Right cardiac atrium (tissue), 5 donors: ENCODE measurements around the gene CELF4. TPM values are rescaled to one million over a fixed set of nuclear protein-coding genes. Genes with fewer than 3 reads are reported as not detected.

Source experiments
- ATAC-seq, 2 donors: fragments of 200-7000 bp; cut with Tn5 transposase; one replicate each; pipeline versions ENCODE4 v1.8.0 to v1.9.1; 2020; ENCODE audit warnings: moderate library complexity in 2 of 2, mild to moderate bottlenecking in 1 of 2
- DNase-seq, 3 donors: peaks; one replicate each; pipeline ENCODE4 v3.0.0-alpha.2; 2020
- H3K27ac ChIP-seq: one replicate; pipeline ENCODE4 v1.5.1; 2013; ENCODE audit warnings: mild to moderate bottlenecking, low read length, control low read depth, moderate library complexity
- H3K27me3 ChIP-seq: one replicate; pipeline ENCODE4 v1.6.1; 2013; ENCODE audit not compliant: control insufficient read depth, insufficient read depth
- H3K4me1 ChIP-seq: one replicate; pipeline ENCODE4 v1.6.1; 2013; ENCODE audit warnings: low read length; ENCODE audit not compliant: control insufficient read depth, insufficient read depth
- H3K4me3 ChIP-seq: one replicate; pipeline ENCODE4 v1.5.1; 2013; ENCODE audit warnings: low read length, control low read depth
- H3K9me3 ChIP-seq: one replicate; pipeline ENCODE4 v1.6.1; 2013; ENCODE audit warnings: low read length; ENCODE audit not compliant: control insufficient read depth
- WGBS: extraction: QIAGEN DNeasy Blood & Tissue Kit; methylation state at CpG from one replicate; pipeline ENCODE4 v1.1.7; 2013; 5-methylcytosine and 5-hydroxymethylcytosine counted together
- intact Hi-C, 4 donors: fragments of 100-400 bp; cut with DNase I; formaldehyde crosslinking; loops; one replicate each; pipeline versions ENCODE4 v1.11.0 to v1.14.0; 2022 to 2023
- polyA plus RNA-seq: library from polyadenylated mRNA; stranded (reverse); fragments of 200-250 nt; gene quantifications from one replicate; pipeline ENCODE4 v1.2.3, GENCODE V29; 2013
- total RNA-seq, 4 donors: library from RNA; stranded (reverse); fragmentation: NEBNext Ultra II Directional; extraction: Animal tissue kit (Norgen Biotek cat#: 25700); gene quantifications; one replicate each; pipeline ENCODE4 v1.2.1, GENCODE V29; 2021
- donor health status: healthy with polysubstance abuse.
- donor health status: DM: no; HTN: yes; CAD: no.
- donor health status: DM: no; HTN: no; CAD: no.
- donor health status: DM: no; HTN: yes; CAD: no; lungs with severe emphysema.
- donor health status: DM: yes; HTN: yes; CAD: no.

Gene CELF4
- total and polyA plus RNA-seq, 5 donors = 0.79 to 1.4 (median 1.1) TPM

DNA sequence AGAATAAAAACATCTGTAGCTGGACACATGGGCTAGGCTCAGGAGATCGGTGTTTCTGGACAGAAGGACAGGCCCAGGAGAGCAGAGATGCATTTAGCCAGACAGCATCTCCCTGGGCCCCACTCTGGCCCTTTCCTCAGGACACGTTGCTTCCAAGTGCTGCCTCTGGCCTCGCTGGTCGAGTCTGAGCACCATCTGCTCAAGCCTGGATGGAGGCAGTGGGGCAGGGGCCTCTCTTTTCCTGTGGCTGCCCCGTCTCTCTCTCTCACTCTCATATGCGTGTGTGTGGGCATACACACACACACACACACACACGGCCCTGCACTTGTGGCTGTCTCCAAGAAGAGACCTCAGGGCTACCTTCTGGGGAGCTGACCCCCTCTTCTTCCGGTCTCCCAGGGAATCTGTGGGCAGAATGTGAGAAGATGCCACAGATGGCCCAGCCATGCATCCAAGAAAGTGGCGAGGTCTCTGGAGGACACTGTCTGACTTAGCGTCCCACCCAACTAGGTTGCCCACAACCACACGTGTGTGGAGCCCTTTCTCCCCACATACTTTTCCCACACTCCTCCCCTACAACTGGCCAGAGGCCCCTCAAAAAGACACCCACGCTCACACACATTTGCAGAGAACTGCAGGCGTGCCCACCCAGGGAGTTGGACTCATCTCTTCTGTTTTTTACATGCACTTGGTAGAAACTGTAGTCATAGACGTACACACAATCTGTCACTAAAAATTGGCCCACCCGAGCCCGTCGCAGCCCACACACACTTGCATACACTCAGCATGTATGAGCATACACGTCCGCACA is 19.9 kb downstream of the CELF4 start:
- intact Hi-C loops = no loop called here
- Histone ChIP-seq H3K27me3 (no peaks in the 10 kb centered on the region), H3K4me1 (no peaks in the 10 kb centered on the region), H3K27ac (no peak overlapping the region), H3K4me3 (no peak overlapping the region), H3K9me3 (no peaks in the 10 kb centered on the region)
- WGBS = 79% methylated on average over 19 of the region's 19 CpGs
- ATAC-seq = no peak
- no peak for DNase-seq

DNA sequence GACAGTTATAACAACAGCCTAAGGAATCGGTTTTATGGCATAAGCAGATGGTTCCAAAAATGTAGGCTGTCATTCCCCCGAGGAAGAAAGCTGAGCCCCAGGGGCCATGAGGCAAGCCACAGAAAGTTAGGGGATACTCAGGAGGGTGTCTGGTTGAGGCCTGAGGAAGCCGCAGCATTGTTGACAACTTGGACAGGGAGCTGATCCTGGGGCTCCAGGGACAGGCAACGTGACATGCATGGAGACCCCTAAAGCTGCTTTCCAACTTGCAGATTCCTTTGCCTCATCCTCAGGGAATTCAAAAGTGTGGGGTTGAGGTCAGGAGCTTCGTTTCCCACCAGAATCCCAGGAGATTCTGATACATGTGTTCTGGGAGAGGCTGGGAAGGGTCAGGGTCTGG is 20.9 kb downstream of the CELF4 start:
- Histone ChIP-seq H3K9me3 (no peaks in the 10 kb centered on the region), H3K27ac (no peak overlapping the region), H3K27me3 (no peaks in the 10 kb centered on the region), H3K4me3 (no peak overlapping the region), H3K4me1 (no peaks in the 10 kb centered on the region)
- WGBS = 54% methylated on average over 5 of the region's 5 CpGs
- DNase-seq = no peak
- ATAC-seq = no peak
- intact Hi-C loops = no loop called here

DNA sequence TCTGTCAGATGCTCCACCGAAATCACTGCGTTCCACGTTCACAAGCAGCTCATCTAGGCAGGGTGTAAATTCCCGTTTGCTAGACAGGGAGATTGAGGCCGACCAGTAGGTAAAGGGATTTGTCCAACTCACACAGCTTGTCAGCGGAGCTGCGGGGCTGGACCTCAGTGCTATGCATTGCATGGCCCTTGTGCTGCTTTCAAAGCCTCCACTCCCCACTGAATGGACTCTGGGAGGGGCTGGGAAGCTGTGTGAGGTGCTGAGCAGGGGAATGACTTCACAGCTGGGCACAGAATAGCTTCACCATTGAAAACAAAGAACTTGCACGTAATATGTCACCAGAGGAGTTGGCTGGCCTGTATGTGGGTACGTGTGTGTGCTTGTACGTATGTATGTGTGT is 21.4 kb downstream of the CELF4 start:
- Histone ChIP-seq H3K27me3 (no peaks in the 10 kb centered on the region), H3K9me3 (no peaks in the 10 kb centered on the region), H3K4me3 (no peak overlapping the region), H3K27ac (no peak overlapping the region), H3K4me1 (no peaks in the 10 kb centered on the region)
- WGBS = 81% methylated on average over 10 of the region's 10 CpGs
- ATAC-seq (no peak), DNase-seq (no peak)
- intact Hi-C loops = no loop called here

DNA sequence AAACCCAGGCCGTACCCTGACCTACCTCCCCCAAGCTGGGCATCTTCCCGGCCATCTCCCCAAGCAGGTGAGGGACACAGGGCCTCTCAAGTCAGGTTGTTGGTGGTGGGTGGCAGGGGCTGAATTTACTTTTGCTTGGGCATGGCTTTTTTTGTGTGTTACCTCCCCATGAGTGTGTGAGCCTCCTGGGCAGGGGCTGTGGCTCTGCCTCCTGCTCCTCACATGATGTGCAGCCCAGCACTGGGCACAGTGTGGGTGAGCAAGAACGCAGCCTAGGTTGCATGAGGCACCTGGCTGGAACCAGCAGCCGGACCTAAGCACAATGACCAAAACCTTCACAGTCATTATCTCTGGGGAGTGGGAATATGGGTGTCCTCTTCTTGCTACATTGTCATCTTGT is 22.3 kb downstream of the CELF4 start:
- no peak for ATAC-seq
- Histone ChIP-seq H3K4me1 (no peaks in the 10 kb centered on the region), H3K27ac (no peak overlapping the region), H3K27me3 (no peaks in the 10 kb centered on the region), H3K4me3 (no peak overlapping the region), H3K9me3 (no peaks in the 10 kb centered on the region)
- DNase-seq = no peak
- intact Hi-C loops = no loop called here
- WGBS = 89% methylated on average over 4 of the region's 4 CpGs

DNA sequence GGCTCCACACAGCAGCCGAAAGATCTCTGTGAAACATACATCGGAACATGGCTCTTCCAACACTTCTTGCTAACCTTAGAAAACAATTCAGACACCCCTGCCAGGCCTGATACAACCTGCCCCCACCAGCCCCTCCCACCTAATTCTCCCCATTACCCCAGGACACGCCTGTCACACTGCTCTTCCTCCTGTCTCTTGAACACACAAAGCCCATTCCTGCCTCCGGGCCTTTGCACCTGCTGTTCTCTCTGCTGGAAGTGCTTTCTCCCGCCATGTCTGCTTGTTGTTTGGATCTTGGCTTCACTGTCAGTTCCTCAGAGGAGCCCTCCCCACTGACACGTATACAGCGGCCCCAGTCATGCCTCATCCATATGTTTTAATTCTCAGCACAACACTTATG is 24.1 kb downstream of the CELF4 start:
- WGBS = 89% methylated on average over 7 of the region's 7 CpGs
- no peaks in the 10 kb centered on the region for H3K27me3 ChIP-seq
- no peak overlapping the region for H3K4me3 ChIP-seq
- ATAC-seq (no peak), DNase-seq (no peak)
- no peak overlapping the region for H3K27ac ChIP-seq
- H3K9me3 ChIP-seq = no peaks in the 10 kb centered on the region
- H3K4me1 ChIP-seq = no peaks in the 10 kb centered on the region
- intact Hi-C loops = no loop called here

GRCh38 chr18:37540424-37541138 is 25.0 kb downstream of the CELF4 start:
- Histone ChIP-seq H3K9me3 (no peaks in the 10 kb centered on the region), H3K4me1 (no peaks in the 10 kb centered on the region), H3K4me3 (no peak overlapping the region), H3K27me3 (no peaks in the 10 kb centered on the region), H3K27ac (no peak overlapping the region)
- ATAC-seq = no peak
- WGBS = 60% methylated on average over 9 of the region's 9 CpGs
- DNase-seq = no peak
- intact Hi-C loops = no loop called here

GRCh38 chr18:37539236-37539635 is 26.4 kb downstream of the CELF4 start:
- Histone ChIP-seq H3K9me3 (no peaks in the 10 kb centered on the region), H3K27me3 (no peaks in the 10 kb centered on the region), H3K27ac (no peak overlapping the region), H3K4me1 (no peaks in the 10 kb centered on the region), H3K4me3 (no peak overlapping the region)
- 87% methylated on average over 4 of the region's 4 CpGs for WGBS
- ATAC-seq (no peak), DNase-seq (no peak)
- intact Hi-C loops = loop anchor here (2.0 to 10.0 kb wide), 5 partner anchors 97 to 197 kb away; no protein-coding TSS in a partner anchor

GRCh38 chr18:37538526-37539205 is 26.9 kb downstream of the CELF4 start:
- H3K9me3 ChIP-seq = no peaks in the 10 kb centered on the region
- no peak for ATAC-seq
- no peak overlapping the region for H3K27ac ChIP-seq
- H3K27me3 ChIP-seq = no peaks in the 10 kb centered on the region
- intact Hi-C loops = loop anchor here (2.0 to 10.0 kb wide), 5 partner anchors 96 to 196 kb away; no protein-coding TSS in a partner anchor
- no peaks in the 10 kb centered on the region for H3K4me1 ChIP-seq
- 26% methylated on average over 17 of the region's 17 CpGs for WGBS
- H3K4me3 ChIP-seq = no peak overlapping the region
- DNase-seq = no peak

DNA sequence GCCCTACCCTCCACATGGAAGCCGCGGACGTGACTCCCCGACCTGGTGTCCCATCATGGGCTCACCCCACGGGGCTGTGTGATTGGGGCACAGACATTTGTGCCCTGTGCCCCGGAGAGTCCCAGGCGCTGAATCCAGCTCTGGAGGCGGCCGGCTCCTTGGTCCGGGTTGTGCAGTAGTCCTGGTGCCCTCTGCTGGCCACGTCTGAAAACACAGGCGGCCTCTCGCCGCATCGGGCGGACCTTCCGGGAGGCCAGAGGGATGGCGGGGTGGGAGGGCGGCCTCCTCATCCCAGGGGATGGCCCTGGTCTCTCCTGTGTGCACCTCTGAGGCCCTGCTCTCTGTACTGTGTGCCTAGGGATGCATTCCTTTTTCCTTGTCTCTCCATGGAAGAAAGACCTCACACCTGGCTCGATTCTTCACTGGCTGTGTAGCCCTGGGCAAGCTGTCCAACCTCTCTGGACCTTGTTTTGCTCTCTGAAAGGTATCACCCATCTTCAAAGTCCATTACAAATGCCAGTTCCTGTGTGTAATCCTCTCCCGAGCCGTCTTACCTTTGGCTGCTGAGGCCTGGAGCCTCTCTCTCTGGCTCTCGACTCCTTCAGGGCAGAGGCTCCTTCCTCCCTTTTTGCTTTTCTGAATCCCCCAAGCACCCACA is 27.6 kb downstream of the CELF4 start:
- ATAC-seq (peak; percentile 72 to 86), DNase-seq (peak; percentile 74 to 90 (median 90))
- Histone ChIP-seq H3K27ac (no peak overlapping the region), H3K4me3 (no peak overlapping the region), H3K9me3 (no peaks in the 10 kb centered on the region), H3K27me3 (no peaks in the 10 kb centered on the region), H3K4me1 (no peaks in the 10 kb centered on the region)
- 13% methylated on average over 23 of the region's 23 CpGs for WGBS
- intact Hi-C loops = loop anchor here (2.0 to 10.0 kb wide), 5 partner anchors 96 to 196 kb away; no protein-coding TSS in a partner anchor

DNA sequence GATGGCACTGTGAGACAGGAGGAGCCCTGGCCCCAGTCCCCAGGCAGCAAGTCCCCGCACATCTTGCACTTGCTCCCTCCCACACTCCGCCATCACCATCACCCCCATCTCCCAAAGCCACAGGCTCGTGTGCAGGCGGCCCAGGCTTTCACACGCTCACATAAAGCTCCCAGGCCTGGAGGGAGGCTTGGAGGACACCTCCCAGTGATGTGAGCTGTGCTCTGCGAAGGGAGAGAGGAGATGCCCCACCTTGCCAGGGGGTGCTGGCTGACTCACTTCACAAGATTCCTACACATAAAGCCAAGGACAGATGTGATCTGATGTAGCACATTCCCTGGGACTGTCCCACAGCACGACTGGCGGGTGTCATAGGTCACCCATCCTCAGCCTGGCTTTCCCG is 28.9 kb downstream of the CELF4 start:
- H3K27me3 ChIP-seq = no peaks in the 10 kb centered on the region
- H3K9me3 ChIP-seq = no peaks in the 10 kb centered on the region
- ATAC-seq (no peak), DNase-seq (no peak)
- WGBS = 83% methylated on average over 9 of the region's 9 CpGs
- no peak overlapping the region for H3K4me3 ChIP-seq
- no peaks in the 10 kb centered on the region for H3K4me1 ChIP-seq
- no peak overlapping the region for H3K27ac ChIP-seq
- intact Hi-C loops = loop anchor here (2.0 to 10.0 kb wide), 5 partner anchors 94 to 194 kb away; no protein-coding TSS in a partner anchor
